Anterior cingulate cortex (tissue), 58 donors: Measurements from ENCODE around the gene GTF2H1.
"Not testable (repeated sequence)": the region's sequence is repeated elsewhere in the genome, so short reads cannot be mapped to it uniquely, and the experiment has no call there.

Experiments
- DNase-seq, 58 donors: peaks; one replicate each; lab custom pipeline; 2025; lab: John Stamatoyannopoulos, UW

The GTF2H1 gene

DNA sequence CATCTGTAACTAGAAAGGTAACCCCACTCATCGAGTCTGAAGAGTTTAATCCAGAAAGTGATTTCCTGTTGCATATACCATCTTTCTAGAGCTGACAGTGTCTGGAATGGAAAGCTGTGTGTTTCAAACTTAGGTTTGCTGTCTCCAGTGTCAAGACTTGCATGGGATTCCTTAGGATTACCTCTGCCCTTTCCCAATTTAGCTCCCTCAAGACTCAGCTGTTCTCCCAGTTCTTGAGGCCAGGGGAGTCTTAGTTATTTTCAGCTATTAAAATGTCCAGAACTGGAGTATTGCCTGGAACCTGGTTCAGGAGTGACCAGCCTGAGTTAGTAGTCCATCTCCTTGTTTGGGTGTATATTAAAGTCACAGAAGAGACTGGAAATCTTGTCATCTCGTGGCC is 47.0 kb downstream of the GTF2H1 start:
- DNase-seq, result no peak

- no peak for DNase-seq
Observed at GRCh38 chr11:18371279-18371678, 48.9 kb downstream of the GTF2H1 start.

- DNase-seq, result no peak
Observed at GRCh38 chr11:18372201-18372600, 49.8 kb downstream of the GTF2H1 start.

DNA sequence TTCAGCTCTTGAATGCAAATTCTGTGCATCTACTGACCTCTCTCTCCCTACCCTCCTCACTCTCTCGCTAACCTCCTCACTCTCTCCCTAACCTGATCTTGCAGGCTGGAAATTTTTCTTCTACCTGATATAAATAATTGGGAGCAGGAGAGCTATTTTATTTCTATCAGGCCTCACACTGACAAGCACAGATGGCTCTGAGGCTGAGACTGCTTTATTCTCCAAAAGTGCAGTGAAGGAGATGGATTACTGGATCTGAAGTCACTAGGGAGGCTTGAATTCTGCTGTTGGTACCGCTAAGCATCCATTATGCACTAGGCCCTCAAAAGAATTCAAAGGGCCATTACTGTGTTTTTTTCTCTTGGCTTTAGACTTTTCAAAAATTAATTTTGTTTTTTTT is 52.6 kb downstream of the GTF2H1 start:
- DNase-seq, result no peak

- DNase-seq, result no peak
Observed at GRCh38 chr11:18375941-18376340, 53.6 kb downstream of the GTF2H1 start.

DNA sequence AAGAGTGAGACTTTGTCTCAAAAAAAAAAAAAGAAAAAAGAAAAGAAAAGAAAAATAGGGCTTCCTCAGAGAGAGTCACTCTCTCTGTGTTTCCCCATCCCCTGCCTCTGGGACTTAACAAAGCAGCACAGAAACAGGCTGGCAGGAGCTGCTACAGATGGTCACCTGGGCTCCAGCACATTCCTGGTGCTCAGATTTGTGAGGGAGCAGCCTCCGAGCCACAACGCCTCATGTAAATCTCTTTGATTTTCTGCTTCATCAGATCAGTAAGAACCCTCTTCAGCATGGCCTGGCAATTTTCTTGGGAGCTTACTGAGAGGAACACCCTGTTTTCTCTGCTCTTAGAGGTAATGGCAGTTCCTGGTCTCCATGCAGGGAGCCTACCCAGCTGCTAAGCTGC is 56.8 kb downstream of the GTF2H1 start:
- DNase-seq, result no peak

DNA sequence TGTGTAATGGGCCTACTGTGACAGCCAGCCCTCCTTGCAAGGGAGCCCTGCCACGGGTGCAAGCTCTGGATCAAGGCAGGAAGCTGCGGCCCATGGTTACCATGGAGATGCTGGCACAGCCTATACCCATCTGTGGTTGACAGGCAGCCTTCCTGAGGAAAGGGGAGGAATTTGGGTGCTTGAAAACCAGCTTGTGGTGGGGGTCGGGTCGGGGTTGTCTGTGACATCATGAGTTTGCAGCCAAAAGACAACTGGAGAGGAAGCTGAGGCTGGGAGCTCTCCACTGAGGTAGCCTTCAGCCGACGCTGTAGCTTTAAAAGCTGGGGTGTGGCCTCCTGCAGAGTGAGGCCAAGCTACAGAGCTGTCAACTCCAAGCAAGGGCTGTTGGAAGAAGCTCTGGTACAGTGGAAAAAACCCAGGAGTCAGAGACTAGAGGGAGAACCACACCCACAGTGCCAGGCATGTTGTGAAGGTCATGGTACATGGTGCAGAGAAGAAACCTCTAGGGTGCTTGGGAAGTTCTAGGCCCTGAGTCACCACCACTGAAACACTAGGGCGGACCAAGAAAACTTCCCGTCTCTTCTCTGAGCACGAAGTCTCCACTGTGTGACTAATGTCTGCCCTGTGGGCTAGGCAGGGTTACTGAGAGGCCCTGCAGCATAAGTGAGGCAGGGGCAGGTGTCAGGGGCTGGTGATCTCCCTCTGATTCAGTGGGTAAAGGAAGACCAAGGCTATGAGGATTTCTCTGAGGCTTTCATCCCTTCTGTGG is 61.2 kb downstream of the GTF2H1 start:
- peak in 52 of 58 donors; percentile 9 to 89 (median 50) for DNase-seq

GRCh38 chr11:18384157-18384641 is 61.8 kb downstream of the GTF2H1 start:
- peak in 13 of 58 donors; percentile 12 to 61 (median 26) for DNase-seq

- DNase-seq, result no peak
Observed at GRCh38 chr11:18390088-18390487, 67.7 kb downstream of the GTF2H1 start.

- DNase-seq, result no peak
Observed at GRCh38 chr11:18392434-18393321, 70.3 kb downstream of the GTF2H1 start.

- DNase-seq, result peak in 2 of 58 donors; percentile 18 to 37
Observed at GRCh38 chr11:18393581-18394274, 71.4 kb downstream of the GTF2H1 start.

- DNase-seq, result peak; percentile 57 to 98 (median 90)
Observed at GRCh38 chr11:18394275-18394927, 72.0 kb downstream of the GTF2H1 start, which contains the start of gene LDHA. Gene LDHA (plus strand): TSS chr11:18394563. CDS start chr11:18396843, 2,280 bp downstream.

DNA sequence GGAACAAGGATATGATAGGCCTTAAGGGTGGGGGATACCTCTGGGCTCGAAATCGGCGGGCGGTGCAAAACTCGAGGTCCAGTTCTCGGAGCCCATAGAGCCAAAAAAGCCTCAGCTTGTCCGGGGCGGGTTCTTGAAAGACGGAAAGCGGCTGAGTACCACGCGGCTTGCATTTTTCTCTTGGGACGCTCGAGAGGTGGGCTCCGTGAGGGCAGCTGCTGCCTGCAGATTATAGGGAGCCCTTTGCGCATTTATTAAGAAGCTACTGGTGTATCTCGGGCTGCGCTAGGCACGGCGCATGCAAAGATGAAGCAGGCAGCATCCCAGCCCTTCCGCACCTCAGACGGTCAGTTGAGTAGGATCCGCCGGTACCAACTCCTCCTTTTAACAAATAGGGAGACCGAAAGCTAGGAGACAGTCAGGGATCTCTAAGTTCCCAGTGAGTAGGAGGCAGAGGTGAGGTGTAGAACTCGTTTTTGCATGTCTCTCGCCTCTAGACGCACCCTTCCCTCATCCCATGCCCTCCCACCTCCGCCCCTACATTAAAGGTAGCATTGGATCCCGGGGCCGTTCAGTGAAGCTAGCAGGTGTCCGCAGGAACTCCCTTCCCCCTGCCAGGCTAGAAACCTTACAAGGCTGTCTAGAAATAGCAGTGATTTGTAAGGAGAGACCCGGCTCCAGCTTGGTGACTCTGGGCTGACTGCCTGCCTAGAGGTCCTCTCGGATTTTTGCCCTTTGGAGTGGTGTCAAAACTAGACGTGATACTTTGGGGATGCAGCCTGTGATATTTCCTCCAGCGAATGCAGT is 72.8 kb downstream of the GTF2H1 start:
- DNase-seq, result peak in 28 of 58 donors; percentile 14 to 62 (median 45)

DNA sequence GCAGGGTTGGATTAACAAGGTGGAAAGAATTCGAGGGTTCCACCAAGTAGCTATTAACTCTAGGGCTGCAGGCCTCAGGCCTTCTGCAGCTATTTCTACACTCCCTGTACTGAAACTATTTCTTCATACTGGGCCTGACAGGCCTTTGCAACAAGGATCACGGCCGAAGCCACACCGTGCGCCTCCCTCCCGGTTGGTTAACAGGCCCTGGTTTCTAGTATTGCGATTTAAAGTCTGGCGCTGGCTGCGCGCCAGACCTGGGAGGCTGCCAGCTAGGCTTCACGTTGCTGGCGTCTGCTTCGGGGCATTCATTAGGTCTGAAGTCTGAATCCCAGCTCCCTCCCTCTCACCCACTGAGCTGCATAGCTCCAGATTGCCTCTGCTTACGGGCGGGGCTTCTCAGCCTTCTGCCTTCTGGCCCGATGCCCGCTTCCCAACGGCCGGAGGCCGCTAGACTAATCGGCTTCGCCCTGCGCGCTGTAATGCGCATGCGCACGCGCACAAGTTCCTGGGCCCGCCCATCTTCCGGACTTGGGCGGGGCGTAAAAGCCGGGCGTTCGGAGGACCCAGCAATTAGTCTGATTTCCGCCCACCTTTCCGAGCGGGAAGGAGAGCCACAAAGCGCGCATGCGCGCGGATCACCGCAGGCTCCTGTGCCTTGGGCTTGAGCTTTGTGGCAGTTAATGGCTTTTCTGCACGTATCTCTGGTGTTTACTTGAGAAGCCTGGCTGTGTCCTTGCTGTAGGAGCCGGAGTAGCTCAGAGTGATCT is 73.6 kb downstream of the GTF2H1 start:
- peak; percentile 78 to 99 (median 94) for DNase-seq

DNA sequence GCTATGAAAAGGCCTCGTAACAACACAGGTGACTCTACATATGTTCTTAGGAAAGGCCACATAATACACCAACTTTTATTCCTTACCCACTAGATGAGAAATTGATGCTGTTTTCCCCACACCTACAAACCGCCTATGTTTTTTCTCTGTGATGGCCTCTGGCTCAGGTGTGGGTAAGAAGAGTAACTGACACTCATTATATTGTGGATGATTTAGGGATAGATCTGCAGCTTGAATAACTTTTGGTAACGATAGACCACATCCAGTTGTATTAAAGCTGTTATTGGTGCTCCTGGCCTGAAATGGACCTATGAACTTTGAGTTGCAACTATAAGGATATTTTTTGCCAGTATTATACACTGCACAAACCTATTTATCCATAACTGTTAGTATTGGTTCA is 75.6 kb downstream of the GTF2H1 start:
- no peak for DNase-seq

GRCh38 chr11:18401077-18401476 is 78.7 kb downstream of the GTF2H1 start:
- DNase-seq, result not testable (repeated sequence)

- no peak for DNase-seq
Observed at GRCh38 chr11:18404062-18404461, 81.7 kb downstream of the GTF2H1 start.

- DNase-seq, result not testable (repeated sequence)
Observed at GRCh38 chr11:18407400-18407799, 85.0 kb downstream of the GTF2H1 start.
